IPS-20b (cell line): ENCODE data around the gene ARMC6.

Source experiments
- H3K27ac ChIP-seq: one replicate; pipeline ENCODE4 v1.5.1; 2013; ENCODE audit warnings: low read length
- H3K27me3 ChIP-seq: 2 replicates; pipeline ENCODE4 v1.6.1; 2013; ENCODE audit warnings: mild to moderate bottlenecking, low read length, inconsistent platforms; ENCODE audit not compliant: insufficient read depth
- H3K36me3 ChIP-seq: 2 replicates; pipeline ENCODE4 v1.6.1; 2013; ENCODE audit warnings: low read depth, mild to moderate bottlenecking, inconsistent platforms, low read length, moderate library complexity; ENCODE audit not compliant: insufficient read depth
- H3K4me1 ChIP-seq: 2 replicates; pipeline ENCODE4 v1.6.1; 2013; ENCODE audit warnings: mild to moderate bottlenecking, control low read depth, inconsistent platforms, low read length, moderate library complexity; ENCODE audit not compliant: insufficient read depth
- H3K4me3 ChIP-seq: 2 replicates; pipeline ENCODE4 v1.5.1; 2013; ENCODE audit warnings: mild to moderate bottlenecking, low read length, inconsistent platforms
- H3K9ac ChIP-seq: 2 replicates; pipeline ENCODE4 v1.6.1; 2013; ENCODE audit warnings: low read depth, mild to moderate bottlenecking, inconsistent platforms, low read length, moderate library complexity
- H3K9me3 ChIP-seq: 2 replicates; pipeline ENCODE4 v1.6.1; 2013; ENCODE audit warnings: mild to moderate bottlenecking, low read depth, low read length, inconsistent platforms; ENCODE audit not compliant: insufficient read depth

ARMC6 gene

DNA sequence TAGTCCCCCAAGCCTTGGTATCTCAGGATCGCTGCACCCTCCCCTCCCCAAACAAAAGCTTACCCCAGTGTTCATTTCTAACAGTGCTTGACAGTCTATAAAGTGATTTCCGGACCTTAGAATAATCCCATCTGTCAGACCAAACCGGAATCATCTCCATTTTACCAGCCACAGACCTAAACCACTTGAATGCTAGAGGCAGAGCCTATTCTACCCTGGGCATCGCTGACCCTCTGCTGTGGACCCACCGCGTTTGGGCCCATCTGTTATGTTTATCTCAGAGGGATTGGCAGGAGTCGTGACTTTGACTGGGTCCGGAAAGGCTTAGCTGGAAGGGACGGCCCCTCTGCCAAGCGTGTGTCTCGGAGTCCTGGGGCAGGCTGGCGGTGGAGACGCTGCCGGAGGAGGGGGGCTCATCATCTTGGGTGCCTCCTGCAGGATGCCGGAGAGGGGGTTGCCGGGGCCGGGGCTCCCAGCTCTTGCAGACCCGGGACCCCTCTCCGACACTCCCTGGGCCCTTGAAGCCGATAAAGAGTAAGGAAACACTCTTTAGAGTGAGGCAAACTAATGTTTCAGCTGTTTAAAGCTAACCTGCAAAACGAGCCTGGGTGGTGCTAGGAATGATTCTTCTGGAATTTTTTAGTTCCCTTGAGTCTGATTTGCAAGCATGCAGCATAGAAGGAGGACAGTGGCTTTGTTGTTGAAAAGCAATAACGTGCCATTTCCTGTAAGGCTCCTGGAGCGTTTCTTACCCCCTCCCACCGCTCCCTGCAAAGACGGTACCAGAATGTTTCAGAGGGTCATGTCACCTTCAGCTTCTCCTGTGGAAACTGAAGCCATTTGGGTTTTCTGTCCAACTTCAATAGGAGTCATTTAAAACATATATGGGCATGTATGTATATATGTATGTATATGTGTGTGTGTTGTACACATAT, 31.7 kb downstream of the ARMC6 start:
- Histone ChIP-seq H3K27me3 (peaks cover 48% of the 10 kb centered on the region), H3K36me3 (no peaks in the 10 kb centered on the region), H3K9ac (no peak overlapping the region), H3K4me3 (peak overlapping the region; percentile 32), H3K9me3 (no peaks in the 10 kb centered on the region), H3K27ac (no peak overlapping the region), H3K4me1 (peaks cover 4% of the 10 kb centered on the region)

DNA sequence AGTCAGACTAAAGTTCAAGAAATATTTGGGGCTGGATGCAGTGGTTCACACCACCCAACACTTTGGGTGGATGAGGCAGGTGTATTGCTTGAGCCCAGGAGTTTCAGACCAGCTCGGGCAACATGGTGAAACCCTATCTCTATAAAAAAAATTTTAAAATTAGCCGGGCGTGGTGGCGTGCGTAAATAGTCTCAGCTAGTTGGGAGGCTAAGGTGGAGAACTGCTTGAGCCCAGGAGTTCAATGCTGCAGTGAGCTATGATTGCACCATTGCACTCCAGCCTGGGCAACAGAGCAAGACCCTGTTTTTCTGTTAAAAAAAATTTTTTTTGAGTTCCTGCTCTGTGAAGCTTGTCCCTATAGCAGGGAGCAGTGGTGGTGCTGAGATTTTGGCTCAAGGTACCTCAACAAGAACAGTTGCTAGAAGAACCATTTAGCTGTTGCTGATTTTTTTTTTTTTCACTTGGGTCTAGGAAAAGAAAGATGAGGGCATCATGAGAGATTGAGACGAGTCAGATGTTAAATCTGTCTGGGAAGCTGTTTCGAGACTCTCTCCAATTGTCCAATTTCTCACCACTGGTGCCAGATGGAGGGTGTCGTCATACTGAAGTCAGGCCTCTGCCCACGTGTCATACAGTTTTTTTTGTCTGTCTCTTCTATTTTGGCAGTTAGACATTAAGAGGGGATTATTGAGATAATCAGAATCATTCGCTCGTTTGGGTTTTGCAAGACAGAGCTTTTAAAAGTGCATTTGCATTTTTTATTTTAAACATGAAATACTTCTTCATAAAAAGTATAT, 34.1 kb downstream of the ARMC6 start:
- H3K4me3 ChIP-seq = no peak overlapping the region
- peaks cover 68% of the 10 kb centered on the region for H3K27me3 ChIP-seq
- H3K4me1 ChIP-seq = peaks cover 4% of the 10 kb centered on the region

DNA sequence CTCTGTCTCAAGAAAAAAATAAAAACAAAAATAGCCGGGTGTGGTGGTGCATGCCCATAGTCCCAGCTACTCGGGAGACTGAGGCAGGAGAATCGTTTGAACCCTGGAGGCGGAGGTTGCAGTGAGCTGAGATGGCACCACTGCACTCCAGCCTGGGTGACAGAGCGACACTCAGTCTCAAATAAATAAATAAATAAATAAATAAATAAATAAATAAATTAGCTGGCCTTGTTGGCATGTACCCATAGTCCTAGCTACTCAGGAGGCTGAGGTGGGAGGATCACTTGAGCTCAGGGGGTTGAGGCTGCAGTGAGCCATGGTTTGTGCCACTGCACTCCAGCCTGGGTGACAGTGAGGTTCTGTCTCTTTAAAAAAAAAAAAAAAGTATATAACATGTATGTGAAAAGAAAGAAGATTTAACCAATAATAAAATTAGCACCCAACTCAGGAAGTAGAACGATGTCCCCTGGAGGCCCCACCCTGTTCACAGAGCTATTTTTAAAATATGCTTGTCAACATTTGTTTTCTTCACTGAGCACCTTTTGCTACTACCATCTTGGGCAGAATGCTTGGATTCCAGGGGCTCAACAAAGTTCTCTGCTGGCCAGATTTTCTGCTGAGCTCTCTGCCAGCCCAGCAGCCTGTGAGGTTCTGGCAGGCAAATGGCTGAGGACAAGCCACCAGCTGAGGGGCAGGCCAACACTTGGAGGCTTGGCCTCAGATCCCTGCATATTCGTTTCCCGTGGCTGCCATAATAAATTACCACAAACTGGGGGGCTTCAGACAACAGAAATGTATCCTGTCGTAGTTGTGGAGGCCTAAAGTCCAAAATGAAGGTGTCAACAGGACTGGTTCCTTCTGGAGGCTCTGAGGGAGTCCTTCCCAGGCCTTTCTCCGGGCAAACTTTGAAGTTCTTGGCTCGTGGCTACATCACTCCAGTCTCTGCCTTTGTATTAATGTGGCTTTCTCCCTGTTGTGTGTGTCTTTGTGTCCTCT, 35.6 kb downstream of the ARMC6 start:
- H3K4me1 ChIP-seq = peaks cover 4% of the 10 kb centered on the region
- peaks cover 79% of the 10 kb centered on the region for H3K27me3 ChIP-seq
- no peak overlapping the region for H3K4me3 ChIP-seq
- no peaks in the 10 kb centered on the region for H3K9me3 ChIP-seq
- no peak overlapping the region for H3K9ac ChIP-seq
- H3K36me3 ChIP-seq = no peaks in the 10 kb centered on the region
- H3K27ac ChIP-seq = no peak overlapping the region

More for the DNA sequence above, 34.1 kb downstream of the ARMC6 start:
- Histone ChIP-seq H3K9me3 (no peaks in the 10 kb centered on the region), H3K27ac (no peak overlapping the region), H3K9ac (no peak overlapping the region), H3K36me3 (no peaks in the 10 kb centered on the region)

DNA sequence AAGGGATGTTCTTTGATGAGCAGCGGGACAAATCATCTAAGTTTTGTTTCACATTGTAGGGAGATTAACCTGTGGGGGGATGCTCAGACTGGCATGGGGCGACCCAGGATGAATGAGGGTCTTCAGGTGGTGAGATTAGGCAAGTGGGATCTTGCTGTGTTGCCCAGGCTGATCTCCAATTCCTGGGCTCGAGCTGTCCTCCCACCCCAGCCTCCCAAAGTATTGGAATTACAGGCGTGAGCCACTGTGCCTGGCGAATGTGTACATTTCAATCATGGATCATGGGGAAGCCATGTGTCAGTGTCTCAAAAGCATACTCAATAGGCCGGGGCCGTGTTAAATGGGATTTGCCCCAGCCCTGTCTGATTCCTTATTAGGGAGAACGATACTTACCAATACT, 38.5 kb downstream of the ARMC6 start:
- H3K4me1 ChIP-seq = no peaks in the 10 kb centered on the region
- no peaks in the 10 kb centered on the region for H3K36me3 ChIP-seq
- H3K9ac ChIP-seq = no peak overlapping the region
- peaks cover 77% of the 10 kb centered on the region for H3K27me3 ChIP-seq
- H3K9me3 ChIP-seq = no peaks in the 10 kb centered on the region
- H3K27ac ChIP-seq = no peak overlapping the region
- no peak overlapping the region for H3K4me3 ChIP-seq

DNA sequence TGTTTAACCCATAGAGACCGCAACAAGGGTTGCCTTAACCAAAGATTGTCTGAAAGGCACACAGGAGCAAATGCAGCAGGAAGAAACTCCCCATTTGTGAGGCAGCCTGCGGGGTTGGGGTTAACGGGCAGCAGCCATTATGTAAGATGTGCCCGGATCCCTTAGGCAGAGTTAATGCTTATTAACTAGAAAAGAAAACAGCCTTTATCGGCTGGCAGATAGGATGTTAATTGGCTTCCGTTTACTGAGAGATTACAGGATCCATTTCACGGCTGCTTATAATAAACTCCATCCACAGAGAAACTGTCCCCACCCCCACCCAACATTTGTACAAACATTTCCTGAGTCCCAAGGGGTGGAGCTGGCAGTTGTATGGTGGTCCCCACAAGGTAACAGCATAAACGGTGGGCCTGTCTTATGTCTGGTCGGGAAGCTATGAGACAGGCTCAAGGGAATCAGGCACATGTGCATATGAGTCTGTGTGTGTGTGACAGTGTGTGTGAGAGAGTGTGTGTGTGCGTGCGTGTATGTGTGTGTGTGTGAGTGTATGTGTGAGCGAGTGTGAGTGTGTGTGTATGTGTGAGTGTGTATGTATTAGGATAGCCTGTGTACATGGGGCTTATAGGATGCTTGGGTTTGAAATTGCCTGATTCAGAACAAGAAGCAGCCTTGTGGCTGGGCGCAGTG, 40.9 kb downstream of the ARMC6 start:
- no peaks in the 10 kb centered on the region for H3K36me3 ChIP-seq
- H3K27ac ChIP-seq = no peak overlapping the region
- H3K9me3 ChIP-seq = no peaks in the 10 kb centered on the region
- no peak overlapping the region for H3K4me3 ChIP-seq
- no peaks in the 10 kb centered on the region for H3K4me1 ChIP-seq
- H3K27me3 ChIP-seq = peaks cover 72% of the 10 kb centered on the region
- H3K9ac ChIP-seq = no peak overlapping the region

DNA sequence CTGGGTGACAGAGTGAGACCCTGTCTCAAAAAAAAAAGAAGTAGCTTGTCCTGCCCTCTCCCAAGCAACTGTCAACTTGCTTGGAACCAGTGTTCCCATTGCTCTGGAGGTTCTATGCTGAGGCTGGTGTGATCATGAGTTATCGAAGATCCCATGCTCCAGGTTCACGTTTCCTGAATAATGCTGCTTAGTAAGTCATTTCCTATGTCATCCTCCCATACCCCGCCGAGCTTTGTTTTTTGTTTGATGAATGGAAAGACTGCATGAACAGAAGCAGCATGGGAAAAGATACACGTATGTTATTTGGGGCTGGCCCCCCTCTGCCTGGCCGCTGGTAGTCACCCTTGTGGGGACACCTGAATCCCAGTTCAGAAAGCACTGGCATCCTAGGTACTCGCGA, 41.7 kb downstream of the ARMC6 start:
- no peak overlapping the region for H3K4me3 ChIP-seq
- no peak overlapping the region for H3K27ac ChIP-seq
- H3K36me3 ChIP-seq = no peaks in the 10 kb centered on the region
- no peaks in the 10 kb centered on the region for H3K9me3 ChIP-seq
- peaks cover 70% of the 10 kb centered on the region for H3K27me3 ChIP-seq
- H3K9ac ChIP-seq = no peak overlapping the region
- no peaks in the 10 kb centered on the region for H3K4me1 ChIP-seq

DNA sequence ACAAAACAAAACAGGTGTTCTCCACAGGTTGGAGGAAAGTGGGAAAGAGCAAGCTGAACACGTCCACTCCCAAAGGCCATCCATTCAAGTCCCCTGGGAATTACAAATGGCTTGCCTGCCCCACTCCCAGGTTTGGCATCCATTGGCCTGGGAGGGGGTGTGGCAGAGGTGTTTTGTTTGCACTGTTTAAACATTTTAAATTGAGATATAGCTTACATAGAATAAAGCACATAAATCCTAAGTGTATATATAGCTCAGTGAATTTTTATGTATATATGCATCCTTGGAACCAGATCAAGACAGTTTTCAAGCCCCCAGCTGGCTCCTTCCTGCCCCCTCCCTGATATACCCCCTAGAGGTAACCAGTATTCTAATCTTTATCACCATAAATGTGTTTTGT, 43.1 kb downstream of the ARMC6 start:
- Histone ChIP-seq H3K27me3 (peaks cover 63% of the 10 kb centered on the region), H3K9me3 (no peaks in the 10 kb centered on the region), H3K4me1 (no peaks in the 10 kb centered on the region), H3K27ac (no peak overlapping the region), H3K9ac (no peak overlapping the region), H3K4me3 (no peak overlapping the region), H3K36me3 (no peaks in the 10 kb centered on the region)

DNA sequence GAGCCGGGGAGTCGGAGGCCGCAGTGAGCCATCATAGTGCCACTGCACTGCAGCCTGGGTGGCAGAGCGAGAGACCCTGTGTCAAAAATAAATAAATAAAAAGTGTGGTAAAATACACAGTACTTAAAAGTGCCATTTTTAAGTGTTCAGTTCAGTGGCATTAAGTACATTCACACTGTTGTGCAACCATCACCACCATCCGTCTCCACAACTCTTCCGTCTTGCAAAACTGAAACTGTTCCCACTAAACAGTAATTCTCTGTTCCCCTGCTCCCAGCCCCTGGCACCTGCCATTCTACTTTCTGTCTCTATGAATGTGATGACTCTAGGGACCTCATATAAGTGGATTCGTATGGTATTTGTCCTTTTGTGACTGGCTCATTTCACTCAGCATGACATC, 43.7 kb downstream of the ARMC6 start:
- Histone ChIP-seq H3K27ac (no peak overlapping the region), H3K4me3 (no peak overlapping the region), H3K9me3 (no peaks in the 10 kb centered on the region), H3K4me1 (no peaks in the 10 kb centered on the region), H3K36me3 (no peaks in the 10 kb centered on the region), H3K9ac (no peak overlapping the region), H3K27me3 (peaks cover 63% of the 10 kb centered on the region)

DNA sequence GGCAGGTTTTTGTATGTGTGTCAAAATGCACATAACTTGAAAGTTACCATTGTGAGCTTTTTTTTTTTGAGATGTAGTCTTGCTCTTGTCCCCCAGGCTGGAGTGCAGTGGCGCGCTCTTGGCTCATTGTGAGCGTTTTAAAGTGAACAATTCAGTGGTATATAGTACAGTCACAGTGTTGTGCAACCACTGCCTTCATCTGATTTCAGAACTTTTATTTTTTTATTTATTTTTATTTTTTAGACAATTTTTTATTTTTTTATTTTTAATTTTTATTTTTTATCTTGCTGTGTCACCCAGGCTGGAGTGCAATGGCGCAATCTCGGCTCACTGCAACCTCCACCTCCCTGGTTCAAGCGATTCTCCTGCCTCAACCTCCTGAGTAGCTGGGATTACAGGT, 45.4 kb downstream of the ARMC6 start:
- H3K4me3 ChIP-seq = no peak overlapping the region
- no peak overlapping the region for H3K27ac ChIP-seq
- peaks cover 55% of the 10 kb centered on the region for H3K27me3 ChIP-seq
- no peaks in the 10 kb centered on the region for H3K9me3 ChIP-seq
- no peak overlapping the region for H3K9ac ChIP-seq
- no peaks in the 10 kb centered on the region for H3K36me3 ChIP-seq
- no peaks in the 10 kb centered on the region for H3K4me1 ChIP-seq

DNA sequence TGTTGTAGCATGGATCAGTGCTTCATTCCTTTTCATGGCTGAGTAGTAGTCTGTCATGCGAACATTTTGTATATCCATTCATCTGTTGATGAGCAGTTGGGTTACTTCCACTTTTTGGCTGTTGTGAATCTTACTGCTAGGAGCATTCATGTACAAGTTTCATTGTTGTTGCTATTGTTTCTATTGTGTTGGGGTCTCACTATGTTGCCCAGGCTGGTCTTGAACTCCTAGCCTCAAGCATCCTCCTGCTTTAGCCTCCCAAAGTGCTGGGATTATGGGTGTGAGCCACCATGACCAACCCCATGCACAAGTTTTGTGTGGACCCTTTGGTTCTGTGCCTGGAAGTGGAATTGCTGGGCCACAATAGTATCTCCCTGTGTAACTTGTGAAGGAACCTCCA, 46.2 kb downstream of the ARMC6 start:
- H3K4me3 ChIP-seq = no peak overlapping the region
- no peak overlapping the region for H3K27ac ChIP-seq
- H3K9ac ChIP-seq = no peak overlapping the region
- H3K4me1 ChIP-seq = no peaks in the 10 kb centered on the region
- no peaks in the 10 kb centered on the region for H3K36me3 ChIP-seq
- peaks cover 47% of the 10 kb centered on the region for H3K27me3 ChIP-seq
- H3K9me3 ChIP-seq = no peaks in the 10 kb centered on the region
